Neutrophil (primary cell): ENCODE results near the gene CDT1.

Source experiments
- H3K27ac ChIP-seq: fragments of 200-600 bp; sonication (generic); 2 replicates; pipeline ENCODE4 v1.5.1; 2016; ENCODE audit warnings: mild to moderate bottlenecking, moderate library complexity
- H3K27me3 ChIP-seq: fragments of 200-600 bp; sonication (generic); 2 replicates; pipeline ENCODE4 v1.6.0; 2016; ENCODE audit warnings: mild to moderate bottlenecking
- H3K36me3 ChIP-seq: fragments of 200-600 bp; sonication (generic); 2 replicates; pipeline ENCODE4 v1.5.1; 2017
- H3K4me1 ChIP-seq, 2 experiments: fragments of 200-600 bp in 1 of 2; sonication (generic) in 1 of 2; 1 replicate in 1 of 2; 2 replicates in 1 of 2; pipeline versions ENCODE4 v1.5.1 to v1.6.1; 2013 to 2016; ENCODE audit warnings: low read depth in 1 of 2, low read length in 1 of 2, mild to moderate bottlenecking in 1 of 2, moderate library complexity in 1 of 2; ENCODE audit not compliant: control insufficient read depth in 1 of 2, insufficient read depth in 1 of 2
- H3K4me3 ChIP-seq, 2 experiments: fragments of 200-600 bp in 1 of 2; sonication (generic) in 1 of 2; 1 replicate in 1 of 2; 2 replicates in 1 of 2; pipeline ENCODE4 v1.5.1; 2013 to 2016; ENCODE audit warnings: low read depth in 1 of 2, low read length in 1 of 2, mild to moderate bottlenecking in 1 of 2, moderate library complexity in 1 of 2
- H3K9me3 ChIP-seq: fragments of 200-600 bp; sonication (generic); 2 replicates; pipeline ENCODE4 v1.5.1; 2016
- CTCF ChIP-seq: fragments of 200-600 bp; sonication (generic); IDR thresholded peaks from 2 replicates; pipeline ENCODE4 v1.5.1; 2016; ENCODE audit warnings: antibody characterized with exemption

CDT1 gene

GRCh38 chr16:88778541-88779065, 25.0 kb upstream of the CDT1 start:
- Histone ChIP-seq H3K4me3 (no peak overlapping the region), H3K9me3 (no peaks in the 10 kb centered on the region), H3K27ac (no peak overlapping the region), H3K36me3 (no peaks in the 10 kb centered on the region), H3K27me3 (peaks cover 3% of the 10 kb centered on the region), H3K4me1 (peaks cover 28 to 29% of the 10 kb centered on the region in 2 experiments)
- TF ChIP-seq CTCF: no peak

GRCh38 chr16:88779406-88780141, 24.0 kb upstream of the CDT1 start:
- H3K27ac ChIP-seq: no peak overlapping the region
- no peaks in the 10 kb centered on the region for H3K36me3 ChIP-seq
- H3K4me1 ChIP-seq: peaks cover 37 to 39% of the 10 kb centered on the region in 2 experiments
- TF ChIP-seq CTCF: no peak
- H3K27me3 ChIP-seq: peaks cover 13% of the 10 kb centered on the region
- H3K4me3 ChIP-seq: no peak overlapping the region
- H3K9me3 ChIP-seq: no peaks in the 10 kb centered on the region

- Histone ChIP-seq H3K4me3 (no peak overlapping the region), H3K27ac (peak overlapping the region; percentile 21), H3K36me3 (no peaks in the 10 kb centered on the region), H3K27me3 (peaks cover 14% of the 10 kb centered on the region), H3K9me3 (no peaks in the 10 kb centered on the region), H3K4me1 (peaks cover 39 to 42% of the 10 kb centered on the region in 2 experiments)
- no peak for TF ChIP-seq CTCF
These were observed 23.2 kb upstream of the CDT1 start for GRCh38 chr16:88780142-88781062.

GRCh38 chr16:88781140-88782077, 22.2 kb upstream of the CDT1 start:
- no peaks in the 10 kb centered on the region for H3K36me3 ChIP-seq
- H3K27me3 ChIP-seq: peaks cover 14% of the 10 kb centered on the region
- no peak for TF ChIP-seq CTCF
- H3K27ac ChIP-seq: peak overlapping the region; percentile 21
- H3K4me1 ChIP-seq: peaks cover 43 to 46% of the 10 kb centered on the region in 2 experiments
- H3K4me3 ChIP-seq: peak overlapping the region in 1 of 2 experiments; percentile 2
- no peaks in the 10 kb centered on the region for H3K9me3 ChIP-seq
